Measurements from ENCODE around the gene RCOR3.

RCOR3 gene

DNA sequence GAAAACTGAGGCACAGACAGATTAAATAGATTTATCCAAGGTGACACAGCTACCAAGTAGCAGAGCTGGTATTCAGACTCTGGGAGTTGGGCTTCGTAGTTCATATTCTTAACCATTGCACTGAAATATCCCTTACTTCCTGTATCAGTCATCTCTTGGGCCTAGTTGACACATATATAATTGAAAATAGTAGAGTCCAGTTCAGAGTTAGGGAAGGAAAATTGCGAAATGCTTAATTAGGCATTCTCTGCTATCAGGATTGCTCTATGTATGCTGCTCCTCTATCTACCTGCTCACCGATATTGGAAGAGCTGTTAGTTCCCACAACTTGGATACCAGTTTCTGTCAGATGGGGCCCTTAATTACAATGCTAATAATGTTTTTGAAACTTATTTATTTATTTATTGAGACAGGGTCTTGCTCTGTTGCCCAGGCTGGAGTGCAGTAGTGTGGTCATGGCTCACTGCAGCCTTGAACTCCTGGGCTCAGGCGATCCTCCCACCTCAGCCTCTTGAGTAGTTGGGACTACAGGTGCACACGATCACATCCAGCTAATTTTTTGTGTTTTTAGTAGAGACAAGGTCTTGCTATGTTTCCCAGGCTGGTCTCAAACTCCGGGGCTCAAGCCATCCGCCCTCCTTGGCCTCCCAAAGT is 8.2 kb downstream of the RCOR3 start:
- no peak for TF ChIP-seq YY1 (IDR thresholded peaks at IDR 0.05; ENCODE audit: insufficient read depth, insufficient read length)
- TF ChIP-seq ZNF274 (IDR thresholded peaks at IDR 0.05; ENCODE audit: low read depth, low read length): no peak
- TF ChIP-seq SUZ12 (IDR thresholded peaks at IDR 0.05; ENCODE audit: extremely low read depth, insufficient read depth, insufficient read length): no peak
- H3K4me3 ChIP-seq (ENCODE audit: insufficient read length, low read depth): no peak overlapping the region

DNA sequence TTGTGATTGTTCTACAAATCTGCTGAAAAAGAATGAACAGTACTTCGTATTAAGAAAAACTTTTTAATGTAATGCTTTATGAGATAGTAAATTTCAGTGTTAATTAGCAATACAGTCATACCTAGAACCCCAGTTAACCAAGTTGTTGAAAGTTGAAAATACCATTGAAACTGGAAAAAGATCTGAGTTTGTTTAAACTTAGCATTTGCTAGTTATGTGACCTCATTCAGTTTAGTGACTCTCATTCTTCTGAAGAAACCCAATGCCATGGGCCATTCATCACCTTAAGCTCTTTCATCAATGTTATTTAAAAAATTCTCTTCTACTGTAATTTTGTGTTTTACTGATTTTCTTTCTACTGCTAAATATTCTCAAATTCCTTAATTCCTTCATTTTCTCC is 20.2 kb downstream of the RCOR3 start:
- DNase-seq (ENCODE audit: low read depth, low spot score): no peak
- TF ChIP-seq YY1 (IDR thresholded peaks at IDR 0.05; ENCODE audit: insufficient read depth, insufficient read length) (no peak), SUZ12 (IDR thresholded peaks at IDR 0.05; ENCODE audit: extremely low read depth, insufficient read depth, insufficient read length) (no peak), ZNF274 (IDR thresholded peaks at IDR 0.05; ENCODE audit: low read depth, low read length) (no peak)
- Histone ChIP-seq H3K4me1 (ENCODE audit: insufficient read depth, insufficient read length) (no peaks in the 10 kb centered on the region), H3K36me3 (ENCODE audit: insufficient read depth, insufficient read length, low read length) (peaks cover 55% of the 10 kb centered on the region), H3K9ac (ENCODE audit: insufficient read length, low read depth) (no peak overlapping the region), H3K9me3 (ENCODE audit: insufficient read depth, low read length) (no peaks in the 10 kb centered on the region), H3K4me3 (ENCODE audit: insufficient read length, low read depth) (no peak overlapping the region), H3K27me3 (ENCODE audit: insufficient read depth, insufficient read length) (no peaks in the 10 kb centered on the region)

More for the DNA sequence above, 8.2 kb downstream of the RCOR3 start:
- H3K27me3 ChIP-seq (ENCODE audit: insufficient read depth, insufficient read length): no peaks in the 10 kb centered on the region
- no peaks in the 10 kb centered on the region for H3K9me3 ChIP-seq (ENCODE audit: insufficient read depth, low read length)
- no peaks in the 10 kb centered on the region for H3K4me1 ChIP-seq (ENCODE audit: insufficient read depth, insufficient read length)
- peaks cover 49% of the 10 kb centered on the region for H3K36me3 ChIP-seq (ENCODE audit: insufficient read depth, insufficient read length, low read length)
- H3K9ac ChIP-seq (ENCODE audit: insufficient read length, low read depth): no peak overlapping the region
- no peak for DNase-seq (ENCODE audit: low read depth, low spot score)

DNA sequence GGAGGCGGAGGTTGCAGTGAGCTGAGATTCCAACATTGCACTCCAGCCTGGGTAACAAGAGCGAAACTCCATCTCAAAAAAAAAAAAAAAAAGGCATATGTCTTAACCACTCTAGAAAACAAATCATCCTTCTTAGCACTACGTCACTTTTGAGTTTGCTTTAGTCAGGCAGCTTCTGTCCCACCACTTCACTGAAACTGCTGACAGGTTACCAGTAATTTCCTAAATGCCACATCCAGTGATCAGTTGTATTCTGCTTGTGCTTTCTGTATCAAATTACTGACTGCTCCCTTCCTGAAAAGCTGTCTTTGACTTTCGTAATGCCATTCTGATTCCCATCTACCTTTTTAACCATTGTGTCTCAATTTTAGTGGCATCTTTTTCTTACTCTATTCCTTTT is 21.7 kb downstream of the RCOR3 start:
- no peaks in the 10 kb centered on the region for H3K27me3 ChIP-seq (ENCODE audit: insufficient read depth, insufficient read length)
- no peak overlapping the region for H3K9ac ChIP-seq (ENCODE audit: insufficient read length, low read depth)
- H3K36me3 ChIP-seq (ENCODE audit: insufficient read depth, insufficient read length, low read length): peaks cover 54% of the 10 kb centered on the region
- H3K9me3 ChIP-seq (ENCODE audit: insufficient read depth, low read length): no peaks in the 10 kb centered on the region
- no peak for DNase-seq (ENCODE audit: low read depth, low spot score)
- no peaks in the 10 kb centered on the region for H3K4me1 ChIP-seq (ENCODE audit: insufficient read depth, insufficient read length)
- TF ChIP-seq ZNF274 (IDR thresholded peaks at IDR 0.05; ENCODE audit: low read depth, low read length) (no peak), SUZ12 (IDR thresholded peaks at IDR 0.05; ENCODE audit: extremely low read depth, insufficient read depth, insufficient read length) (no peak), YY1 (IDR thresholded peaks at IDR 0.05; ENCODE audit: insufficient read depth, insufficient read length) (no peak)
- no peak overlapping the region for H3K4me3 ChIP-seq (ENCODE audit: insufficient read length, low read depth)

DNA sequence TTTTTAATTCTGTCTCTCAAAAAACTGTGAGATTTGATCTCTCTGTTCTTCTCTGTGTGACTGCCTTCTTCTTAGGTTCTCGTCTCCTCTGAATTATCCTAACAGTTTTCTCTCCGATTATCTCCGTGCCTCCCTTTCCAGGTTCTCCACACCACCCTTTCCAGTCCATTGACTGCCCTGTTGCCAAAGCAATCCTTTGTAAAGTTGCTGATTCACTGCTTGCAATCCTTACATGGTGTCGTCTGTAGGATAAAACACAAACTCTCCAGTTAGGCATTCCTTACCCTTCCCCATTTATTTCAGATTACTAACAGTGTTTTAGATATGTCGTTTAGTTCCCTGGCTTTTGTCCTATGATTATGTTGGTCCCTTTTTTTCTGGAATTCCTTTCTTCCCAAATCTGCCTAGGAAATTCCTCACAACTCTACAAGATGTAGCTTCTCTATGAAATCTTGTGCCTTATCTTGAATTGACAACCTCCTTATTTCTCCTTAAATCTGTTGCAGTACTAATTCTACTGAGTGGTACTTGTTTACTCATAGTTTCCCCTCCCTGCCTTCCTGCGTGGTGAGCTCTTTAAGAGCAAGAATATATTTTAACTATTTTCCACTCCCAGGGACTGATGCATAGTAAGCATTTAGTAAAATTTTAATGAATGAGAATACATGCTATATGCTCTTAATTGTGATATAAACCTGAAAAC is 22.3 kb downstream of the RCOR3 start:
- no peaks in the 10 kb centered on the region for H3K4me1 ChIP-seq (ENCODE audit: insufficient read depth, insufficient read length)
- no peaks in the 10 kb centered on the region for H3K9me3 ChIP-seq (ENCODE audit: insufficient read depth, low read length)
- peaks cover 49% of the 10 kb centered on the region for H3K36me3 ChIP-seq (ENCODE audit: insufficient read depth, insufficient read length, low read length)
- TF ChIP-seq SUZ12 (IDR thresholded peaks at IDR 0.05; ENCODE audit: extremely low read depth, insufficient read depth, insufficient read length) (no peak), ZNF274 (IDR thresholded peaks at IDR 0.05; ENCODE audit: low read depth, low read length) (no peak), YY1 (IDR thresholded peaks at IDR 0.05; ENCODE audit: insufficient read depth, insufficient read length) (no peak)
- no peak overlapping the region for H3K4me3 ChIP-seq (ENCODE audit: insufficient read length, low read depth)
- no peak overlapping the region for H3K9ac ChIP-seq (ENCODE audit: insufficient read length, low read depth)
- no peaks in the 10 kb centered on the region for H3K27me3 ChIP-seq (ENCODE audit: insufficient read depth, insufficient read length)
- DNase-seq (ENCODE audit: low read depth, low spot score): no peak

DNA sequence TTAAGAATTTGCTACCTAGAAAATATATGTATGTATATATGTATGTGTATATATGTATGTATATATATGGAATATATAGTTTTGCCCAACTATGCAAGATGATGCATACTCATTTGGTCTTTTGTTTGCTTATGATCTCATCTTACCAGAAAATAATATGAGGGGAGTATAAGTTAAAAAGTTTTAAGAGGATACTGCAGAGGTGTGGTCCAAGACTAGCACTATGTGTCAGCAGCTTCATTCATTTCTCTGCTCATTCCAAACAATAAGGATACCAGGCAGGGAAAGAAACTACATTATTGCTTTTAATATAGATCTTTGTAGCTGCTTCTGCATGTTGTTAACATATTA is 22.8 kb downstream of the RCOR3 start:
- Histone ChIP-seq H3K9ac (ENCODE audit: insufficient read length, low read depth) (no peak overlapping the region), H3K27me3 (ENCODE audit: insufficient read depth, insufficient read length) (no peaks in the 10 kb centered on the region), H3K36me3 (ENCODE audit: insufficient read depth, insufficient read length, low read length) (peaks cover 47% of the 10 kb centered on the region), H3K9me3 (ENCODE audit: insufficient read depth, low read length) (no peaks in the 10 kb centered on the region), H3K4me3 (ENCODE audit: insufficient read length, low read depth) (no peak overlapping the region), H3K4me1 (ENCODE audit: insufficient read depth, insufficient read length) (no peaks in the 10 kb centered on the region)
- DNase-seq (ENCODE audit: low read depth, low spot score): no peak
- TF ChIP-seq YY1 (IDR thresholded peaks at IDR 0.05; ENCODE audit: insufficient read depth, insufficient read length) (no peak), SUZ12 (IDR thresholded peaks at IDR 0.05; ENCODE audit: extremely low read depth, insufficient read depth, insufficient read length) (no peak), ZNF274 (IDR thresholded peaks at IDR 0.05; ENCODE audit: low read depth, low read length) (no peak)

DNA sequence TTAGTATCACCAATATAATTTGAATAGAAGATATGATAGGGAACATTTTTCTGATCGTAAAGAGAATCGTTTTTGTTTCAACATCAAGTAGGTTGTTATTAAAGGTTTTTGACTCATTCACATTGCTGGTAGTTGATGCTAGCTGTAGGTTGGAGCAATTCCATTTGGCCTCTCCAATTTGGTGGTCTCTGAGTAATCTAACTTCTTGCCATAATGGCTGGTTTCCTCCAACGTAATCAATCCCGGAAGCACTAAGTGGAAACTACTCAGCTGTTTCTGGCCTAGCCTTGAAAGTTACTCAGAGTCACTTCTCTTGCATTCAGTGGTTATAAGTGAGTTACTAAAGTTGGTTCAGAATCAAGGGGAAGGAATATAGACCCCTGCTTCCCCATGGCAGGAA is 26.0 kb downstream of the RCOR3 start:
- H3K9ac ChIP-seq (ENCODE audit: insufficient read length, low read depth): no peak overlapping the region
- H3K4me3 ChIP-seq (ENCODE audit: insufficient read length, low read depth): no peak overlapping the region
- no peaks in the 10 kb centered on the region for H3K4me1 ChIP-seq (ENCODE audit: insufficient read depth, insufficient read length)
- H3K36me3 ChIP-seq (ENCODE audit: insufficient read depth, insufficient read length, low read length): peaks cover 45% of the 10 kb centered on the region
- H3K9me3 ChIP-seq (ENCODE audit: insufficient read depth, low read length): no peaks in the 10 kb centered on the region
- H3K27me3 ChIP-seq (ENCODE audit: insufficient read depth, insufficient read length): no peaks in the 10 kb centered on the region
- DNase-seq (ENCODE audit: low read depth, low spot score): no peak
- no peak for TF ChIP-seq YY1 (IDR thresholded peaks at IDR 0.05; ENCODE audit: insufficient read depth, insufficient read length)
- no peak for TF ChIP-seq ZNF274 (IDR thresholded peaks at IDR 0.05; ENCODE audit: low read depth, low read length)
- no peak for TF ChIP-seq SUZ12 (IDR thresholded peaks at IDR 0.05; ENCODE audit: extremely low read depth, insufficient read depth, insufficient read length)

DNA sequence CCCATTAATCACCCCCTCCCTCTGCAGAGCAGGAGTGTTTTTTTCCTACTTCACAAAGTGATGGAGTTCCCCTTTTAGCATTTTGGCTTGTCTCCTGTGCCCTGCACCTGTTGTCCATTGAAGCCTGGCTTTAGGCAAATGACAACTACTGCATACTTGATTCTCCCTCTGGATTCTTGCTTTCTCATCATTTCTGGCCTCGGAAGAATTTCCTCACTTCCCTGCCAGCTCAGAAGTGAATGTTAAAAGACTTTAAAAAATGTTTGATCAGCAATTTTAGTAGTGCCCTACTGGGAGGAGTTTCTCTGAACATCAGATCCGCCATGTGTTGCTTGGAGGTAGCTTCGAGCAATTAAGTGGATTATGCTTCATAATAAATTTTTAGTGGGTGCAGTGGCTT is 28.1 kb downstream of the RCOR3 start:
- Histone ChIP-seq H3K4me1 (ENCODE audit: insufficient read depth, insufficient read length) (no peaks in the 10 kb centered on the region), H3K36me3 (ENCODE audit: insufficient read depth, insufficient read length, low read length) (peaks cover 57% of the 10 kb centered on the region), H3K9ac (ENCODE audit: insufficient read length, low read depth) (no peak overlapping the region), H3K27me3 (ENCODE audit: insufficient read depth, insufficient read length) (no peaks in the 10 kb centered on the region), H3K9me3 (ENCODE audit: insufficient read depth, low read length) (no peaks in the 10 kb centered on the region), H3K4me3 (ENCODE audit: insufficient read length, low read depth) (no peak overlapping the region)
- TF ChIP-seq YY1 (IDR thresholded peaks at IDR 0.05; ENCODE audit: insufficient read depth, insufficient read length): no peak
- no peak for TF ChIP-seq SUZ12 (IDR thresholded peaks at IDR 0.05; ENCODE audit: extremely low read depth, insufficient read depth, insufficient read length)
- no peak for TF ChIP-seq ZNF274 (IDR thresholded peaks at IDR 0.05; ENCODE audit: low read depth, low read length)
- DNase-seq (ENCODE audit: low read depth, low spot score): no peak
